GM12878 (cell line): ENCODE results near the gene SAFB. TPM values are rescaled to one million over a fixed set of nuclear protein-coding genes. Genes with fewer than 3 reads are reported as not detected.

ENCODE experiments used
- ATAC-seq: fragments of 200-7000 bp; cut with Tn5 transposase; 3 replicates; pipeline ENCODE4 v1.9.1; 2020; ENCODE audit warnings: mild to moderate bottlenecking, moderate library complexity
- BruUV-seq: library from RNA; stranded (reverse); fragments of 400-500 nt; replicated peaks from 2 replicates; lab custom pipeline; 2021; lab: Mats Ljungman, UMichigan
- CTCF ChIA-PET: fragments of 300-600 bp; sonication (Branson Sonifier 250); formaldehyde crosslinking; extraction: SDS; loops from one replicate; lab custom pipeline; 2021; ENCODE audit warnings: inconsistent platforms; lab: Yijun Ruan, JAX
- POLR2A ChIA-PET: fragments of 350-600 bp; formaldehyde crosslinking; extraction: SDS; loops from one replicate; lab custom pipeline; 2021; ENCODE audit warnings: inconsistent platforms; lab: Charles Lee
- RAD21 ChIA-PET: fragments of 300-600 bp; sonication (Branson Sonifier 250); formaldehyde crosslinking; loops from one replicate; lab custom pipeline; 2023; ENCODE audit warnings: antibody characterized with exemption; ENCODE audit not compliant: unreplicated experiment; lab: Charles Lee
- SMC1A ChIA-PET: fragments of 300-600 bp; sonication (Branson Sonifier 250); formaldehyde crosslinking; loops from one replicate; lab custom pipeline; 2023; ENCODE audit not compliant: unreplicated experiment, uncharacterized antibody; lab: Charles Lee
- DNase-seq: peaks from one replicate; pipeline ENCODE4 v3.0.0-alpha.2; 2011; ENCODE audit warnings: low read depth, low spot score
- FAIRE-seq: peaks from 3 replicates; lab custom pipeline; 2011; peaks lifted over from hg19 to GRCh38; lab: Jason Lieb, UNC
- H2AFZ ChIP-seq: 2 replicates; pipeline ENCODE4 v1.6.0; 2011; ENCODE audit warnings: low read depth, low read length, control low read depth; ENCODE audit not compliant: control insufficient read depth
- H3K27ac ChIP-seq: 2 replicates; pipeline ENCODE4 v1.5.1; 2011; ENCODE audit warnings: control low read depth; ENCODE audit not compliant: control insufficient read depth, insufficient read depth
- H3K27me3 ChIP-seq, 2 experiments: replicated peaks in 1 of 2; 2 replicates each; pipeline versions ENCODE4 v1.6.0 to v1.6.1; 2011; ENCODE audit warnings: low read length in 1 of 2; ENCODE audit not compliant: control insufficient read depth in 2 of 2, insufficient read depth in 2 of 2
- H3K36me3 ChIP-seq, 2 experiments: 2 replicates each; pipeline ENCODE4 v1.5.1; 2011; ENCODE audit warnings: low read length in 1 of 2; ENCODE audit not compliant: control insufficient read depth in 2 of 2, insufficient read depth in 2 of 2
- H3K4me1 ChIP-seq: 2 replicates; pipeline ENCODE4 v1.6.1; 2011; ENCODE audit warnings: mild to moderate bottlenecking, low read length, moderate library complexity, mixed read lengths; ENCODE audit not compliant: control insufficient read depth, insufficient read depth
- H3K4me2 ChIP-seq: 2 replicates; pipeline ENCODE4 v1.6.0; 2011; ENCODE audit warnings: control low read depth; ENCODE audit not compliant: control insufficient read depth, insufficient read depth
- H3K4me3 ChIP-seq: fragments of 200-600 bp; sonication (generic); 2 replicates; pipeline ENCODE4 v1.5.1; 2016
- H3K79me2 ChIP-seq: 2 replicates; pipeline ENCODE4 v1.6.0; 2011; ENCODE audit warnings: low read length; ENCODE audit not compliant: control insufficient read depth, insufficient read depth
- H3K9ac ChIP-seq: 2 replicates; pipeline ENCODE4 v1.8.0; 2011; ENCODE audit warnings: low read length, control low read depth, mixed read lengths; ENCODE audit not compliant: control insufficient read depth, insufficient read depth
- H3K9me3 ChIP-seq: replicated peaks from 3 replicates; pipeline ENCODE4 v1.5.1; 2011; ENCODE audit warnings: mild to moderate bottlenecking, low read length; ENCODE audit not compliant: control insufficient read depth, insufficient read depth
- H4K20me1 ChIP-seq: 2 replicates; pipeline ENCODE4 v1.6.0; 2011; ENCODE audit not compliant: control insufficient read depth, insufficient read depth
- ASH2L ChIP-seq: fragments of 300-600, 200-600 bp; sonication (generic); IDR thresholded peaks from 2 replicates; pipeline ENCODE4 v1.6.1; 2017; ENCODE audit warnings: low read depth, mild to moderate bottlenecking, borderline replicate concordance
- FOS ChIP-seq: IDR thresholded peaks from 3 replicates; pipeline ENCODE4 v1.6.1; 2011; ENCODE audit warnings: borderline replicate concordance; ENCODE audit not compliant: insufficient read length; ENCODE audit errors: extremely low read depth
- FOXK2 ChIP-seq: fragments of 450-650 bp; IDR thresholded peaks from 2 replicates; pipeline ENCODE4 v1.6.1; 2017; ENCODE audit warnings: mild to moderate bottlenecking, moderate library complexity
- FOXM1 ChIP-seq: IDR thresholded peaks from 2 replicates; pipeline ENCODE4 v1.6.1; 2012; ENCODE audit warnings: low read depth, mild to moderate bottlenecking, inconsistent platforms, low read length, moderate library complexity
- GATAD2B ChIP-seq: fragments of 450-650 bp; conservative IDR thresholded peaks from 2 replicates; pipeline ENCODE4 v1.6.1; 2017; ENCODE audit warnings: low read depth, mild to moderate bottlenecking, moderate library complexity
- KLF5 ChIP-seq: fragments of 450-650 bp; IDR thresholded peaks from 2 replicates; pipeline ENCODE4 v1.6.1; 2014; ENCODE audit warnings: mild to moderate bottlenecking; ENCODE audit not compliant: partially characterized antibody
- MTA3 ChIP-seq: IDR thresholded peaks from 2 replicates; pipeline ENCODE4 v1.6.1; 2012; ENCODE audit warnings: low read length, inconsistent platforms, borderline replicate concordance
- NBN ChIP-seq: fragments of 450-650 bp; IDR thresholded peaks from 2 replicates; pipeline ENCODE4 v1.6.1; 2016
- NRF1 ChIP-seq: conservative IDR thresholded peaks from 2 replicates; pipeline ENCODE4 v1.6.1; 2011; ENCODE audit warnings: mild to moderate bottlenecking, low read depth, low read length, improper control_type of control experiment
- PAX8 ChIP-seq: fragments of 450-650 bp; IDR thresholded peaks from 2 replicates; pipeline ENCODE4 v1.6.1; 2017; ENCODE audit warnings: mild to moderate bottlenecking, moderate library complexity
- PML ChIP-seq: IDR thresholded peaks from 2 replicates; pipeline ENCODE4 v1.6.1; 2012; ENCODE audit warnings: low read length, inconsistent platforms
- POLR2AphosphoS5 ChIP-seq: IDR thresholded peaks from 2 replicates; pipeline ENCODE4 v1.6.1; 2011; ENCODE audit warnings: mild to moderate bottlenecking, low read length, inconsistent platforms
- SMAD5 ChIP-seq: IDR thresholded peaks from 2 replicates; pipeline ENCODE4 v1.6.1; 2016; ENCODE audit warnings: antibody characterized with exemption, low read depth
- TCF7 ChIP-seq: IDR thresholded peaks from 2 replicates; pipeline ENCODE4 v1.6.1; 2014; ENCODE audit warnings: antibody characterized with exemption, borderline replicate concordance
- WRNIP1 ChIP-seq: IDR thresholded peaks from 2 replicates; pipeline ENCODE4 v1.6.1; 2011; ENCODE audit warnings: low read depth, low read length, improper control_type of control experiment, borderline replicate concordance
- YY1 ChIP-seq: IDR thresholded peaks from 2 replicates; pipeline ENCODE4 v1.6.1; 2011; ENCODE audit warnings: low read depth, mild to moderate bottlenecking, low read length
- ZBED1 ChIP-seq: IDR thresholded peaks from 2 replicates; pipeline ENCODE4 v1.6.1; 2016; ENCODE audit warnings: borderline replicate concordance
- WGBS: methylation state at CpG from one replicate; pipeline ENCODE4 v1.1.6; 2016; ENCODE audit warnings: low lambda C conversion rate; ENCODE audit not compliant: insufficient replicate concordance, insufficient coverage; ENCODE audit errors: missing lambda C conversion rate; 5-methylcytosine and 5-hydroxymethylcytosine counted together
- in situ Hi-C: fragments of 300-500 bp; cut with MboI; formaldehyde crosslinking; loops from 9 replicates; pipeline ENCODE4 v1.14.3; 2018; ENCODE audit warnings: mixed read lengths
- intact Hi-C: fragments of 100-400 bp; cut with micrococcal nuclease; formaldehyde crosslinking; loops from one replicate; pipeline ENCODE4 v1.14.2; 2022; ENCODE audit not compliant: unreplicated experiment
- polyA plus RNA-seq, 11 experiments: library from polyadenylated mRNA; depleted of rRNA in 4 of 11; unstranded in 6 of 11; stranded (reverse) in 5 of 11; fragments of >200 nt; fragmentation: Nextera tagmentation in 4 of 11; fragmentation: Illumina TruSeq in 1 of 11; extraction: Ambion mirVana in 4 of 11; extraction: Trizol in 1 of 11; gene quantifications; 1 replicate in 1 of 11; 2 replicates in 10 of 11; pipeline versions ENCODE4 v1.2.1 to v1.2.3, GENCODE V29; 2011 to 2016; ENCODE audit warnings: inconsistent platforms in 2 of 11, missing spikeins in 2 of 11, low read depth in 1 of 11
- total RNA-seq, 4 experiments: library from RNA; depleted of rRNA in 3 of 4; stranded (reverse); fragments of >200 nt in 3 of 4; fragmentation: Illumina TruSeq in 1 of 4; extraction: Trizol in 1 of 4; gene quantifications; 2 replicates each; pipeline versions ENCODE4 v1.2.1 to v1.2.3, GENCODE V29; 2013 to 2021
- TF ChIP-seq, protein P1 (sequence below): fragments of 450-650 bp; IDR thresholded peaks from 2 replicates; pipeline ENCODE4 v1.6.1; 2017; ENCODE audit warnings: mild to moderate bottlenecking, low read depth, inconsistent platforms; ENCODE audit not compliant: poor library complexity, severe bottlenecking
- TF ChIP-seq, protein P2 (sequence below): fragments of 450-650 bp; IDR thresholded peaks from 2 replicates; pipeline ENCODE4 v1.6.1; 2017; ENCODE audit warnings: antibody characterized with exemption, mild to moderate bottlenecking, moderate library complexity
- TF ChIP-seq, protein P3 (sequence below): IDR thresholded peaks from 2 replicates; pipeline ENCODE4 v1.6.1; 2012; ENCODE audit warnings: low read depth, low read length, improper control_type of control experiment

The SAFB gene
- total and polyA plus RNA-seq, 10 of the 15 experiments (the other 5 are each of a cell fraction or from before 2014, with no cell fraction given), result 1.6 to 131 (median 61.2) TPM

DNA sequence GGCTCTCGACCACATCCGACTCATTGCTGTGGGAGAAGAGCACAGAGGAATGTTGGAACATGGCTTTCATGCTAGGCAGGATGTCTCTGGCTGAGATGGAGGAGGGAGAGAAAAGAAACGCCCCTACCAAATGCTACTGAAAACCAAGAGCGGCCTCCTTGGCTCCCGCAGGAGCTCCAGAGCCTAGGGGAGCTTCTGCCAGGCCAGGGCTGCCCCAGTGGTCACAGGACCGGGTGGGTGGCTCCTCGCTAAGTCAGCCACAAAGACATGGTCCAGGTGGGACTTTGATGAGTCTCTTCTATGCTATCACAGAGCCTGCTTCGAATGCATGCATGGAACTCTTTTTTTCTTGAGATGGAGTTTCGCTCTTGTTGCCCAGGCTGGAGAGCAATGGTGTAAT lies 90.3 kb downstream of the SAFB start:
- H3K9me3 ChIP-seq, result no peaks in the 10 kb centered on the region
- peaks cover 4% of the 10 kb centered on the region for H3K4me1 ChIP-seq
- intact Hi-C loops, result no loop called here
- ATAC-seq (no peak), DNase-seq (no peak), FAIRE-seq (no peak)
- peaks cover 29% of the 10 kb centered on the region for H3K79me2 ChIP-seq
- 95% methylated on average over 8 of the region's 9 CpGs for WGBS
- no TSS peak for BruUV-seq
- H3K27ac ChIP-seq, result no peak overlapping the region
- H3K9ac ChIP-seq, result no peak overlapping the region
- peaks cover 20 to 28% of the 10 kb centered on the region in 2 experiments; a peak in 3 of 4 replicates for H3K36me3 ChIP-seq
- no peaks in the 10 kb centered on the region for H3K27me3 ChIP-seq
- H3K4me3 ChIP-seq, result no peak overlapping the region
- no peak overlapping the region for H2AFZ ChIP-seq
- ChIA-PET POLR2A (no interaction called here), CTCF (no interaction called here), SMC1A (no interaction called here), RAD21 (no interaction called here)
- in situ Hi-C loops, result no loop called here
- 0 out of 2 replicates have a peak, but pooled peaks cover 3% of the 10 kb centered on the region for H4K20me1 ChIP-seq
- H3K4me2 ChIP-seq, result no peak overlapping the region
- TF ChIP-seq, protein P1, sequence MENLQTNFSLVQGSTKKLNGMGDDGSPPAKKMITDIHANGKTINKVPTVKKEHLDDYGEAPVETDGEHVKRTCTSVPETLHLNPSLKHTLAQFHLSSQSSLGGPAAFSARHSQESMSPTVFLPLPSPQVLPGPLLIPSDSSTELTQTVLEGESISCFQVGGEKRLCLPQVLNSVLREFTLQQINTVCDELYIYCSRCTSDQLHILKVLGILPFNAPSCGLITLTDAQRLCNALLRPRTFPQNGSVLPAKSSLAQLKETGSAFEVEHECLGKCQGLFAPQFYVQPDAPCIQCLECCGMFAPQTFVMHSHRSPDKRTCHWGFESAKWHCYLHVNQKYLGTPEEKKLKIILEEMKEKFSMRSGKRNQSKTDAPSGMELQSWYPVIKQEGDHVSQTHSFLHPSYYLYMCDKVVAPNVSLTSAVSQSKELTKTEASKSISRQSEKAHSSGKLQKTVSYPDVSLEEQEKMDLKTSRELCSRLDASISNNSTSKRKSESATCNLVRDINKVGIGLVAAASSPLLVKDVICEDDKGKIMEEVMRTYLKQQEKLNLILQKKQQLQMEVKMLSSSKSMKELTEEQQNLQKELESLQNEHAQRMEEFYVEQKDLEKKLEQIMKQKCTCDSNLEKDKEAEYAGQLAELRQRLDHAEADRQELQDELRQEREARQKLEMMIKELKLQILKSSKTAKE, result no peak
- TF ChIP-seq PML, result no peak
- TF ChIP-seq FOS, result no peak
- TF ChIP-seq FOXK2, result no peak
- TF ChIP-seq ZBED1, result no peak
- TF ChIP-seq MTA3, result no peak
- no peak for TF ChIP-seq YY1
- TF ChIP-seq POLR2AphosphoS5, result no peak
- no peak for TF ChIP-seq KLF5
- no peak for TF ChIP-seq TCF7
- TF ChIP-seq SMAD5, result no peak
- TF ChIP-seq NBN, result no peak
- TF ChIP-seq, protein P2, sequence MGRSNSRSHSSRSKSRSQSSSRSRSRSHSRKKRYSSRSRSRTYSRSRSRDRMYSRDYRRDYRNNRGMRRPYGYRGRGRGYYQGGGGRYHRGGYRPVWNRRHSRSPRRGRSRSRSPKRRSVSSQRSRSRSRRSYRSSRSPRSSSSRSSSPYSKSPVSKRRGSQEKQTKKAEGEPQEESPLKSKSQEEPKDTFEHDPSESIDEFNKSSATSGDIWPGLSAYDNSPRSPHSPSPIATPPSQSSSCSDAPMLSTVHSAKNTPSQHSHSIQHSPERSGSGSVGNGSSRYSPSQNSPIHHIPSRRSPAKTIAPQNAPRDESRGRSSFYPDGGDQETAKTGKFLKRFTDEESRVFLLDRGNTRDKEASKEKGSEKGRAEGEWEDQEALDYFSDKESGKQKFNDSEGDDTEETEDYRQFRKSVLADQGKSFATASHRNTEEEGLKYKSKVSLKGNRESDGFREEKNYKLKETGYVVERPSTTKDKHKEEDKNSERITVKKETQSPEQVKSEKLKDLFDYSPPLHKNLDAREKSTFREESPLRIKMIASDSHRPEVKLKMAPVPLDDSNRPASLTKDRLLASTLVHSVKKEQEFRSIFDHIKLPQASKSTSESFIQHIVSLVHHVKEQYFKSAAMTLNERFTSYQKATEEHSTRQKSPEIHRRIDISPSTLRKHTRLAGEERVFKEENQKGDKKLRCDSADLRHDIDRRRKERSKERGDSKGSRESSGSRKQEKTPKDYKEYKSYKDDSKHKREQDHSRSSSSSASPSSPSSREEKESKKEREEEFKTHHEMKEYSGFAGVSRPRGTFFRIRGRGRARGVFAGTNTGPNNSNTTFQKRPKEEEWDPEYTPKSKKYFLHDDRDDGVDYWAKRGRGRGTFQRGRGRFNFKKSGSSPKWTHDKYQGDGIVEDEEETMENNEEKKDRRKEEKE, result no peak
- TF ChIP-seq WRNIP1, result no peak
- no peak for TF ChIP-seq ASH2L
- TF ChIP-seq GATAD2B, result no peak
- TF ChIP-seq, protein P3, sequence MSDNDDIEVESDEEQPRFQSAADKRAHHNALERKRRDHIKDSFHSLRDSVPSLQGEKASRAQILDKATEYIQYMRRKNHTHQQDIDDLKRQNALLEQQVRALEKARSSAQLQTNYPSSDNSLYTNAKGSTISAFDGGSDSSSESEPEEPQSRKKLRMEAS, result no peak
- TF ChIP-seq FOXM1, result no peak
- TF ChIP-seq NRF1, result no peak
- no peak for TF ChIP-seq PAX8
